A673 (cell line): Measurements from ENCODE around the gene SLC25A6.
"Not testable (repeated sequence)": the region's sequence is repeated elsewhere in the genome, so short reads cannot be mapped to it uniquely, and the experiment has no call there.

ENCODE experiments used
- EZH2 ChIP-seq: fragments of 200-600 bp; sonication (generic); IDR thresholded peaks from 2 replicates; pipeline ENCODE4 v1.6.1; 2017; ENCODE audit warnings: borderline replicate concordance, low read depth, mild to moderate bottlenecking, mixed read lengths, antibody characterized with exemption, low read length; ENCODE audit not compliant: poor library complexity, severe bottlenecking
- TF ChIP-seq, protein P1 (sequence below): fragments of 300-800, 200-600 bp; sonication (generic); conservative IDR thresholded peaks from 2 replicates; pipeline ENCODE4 v1.5.1; 2017; ENCODE audit warnings: low read depth, mild to moderate bottlenecking, antibody characterized with exemption, low read length, moderate library complexity, mixed read lengths

DNA sequence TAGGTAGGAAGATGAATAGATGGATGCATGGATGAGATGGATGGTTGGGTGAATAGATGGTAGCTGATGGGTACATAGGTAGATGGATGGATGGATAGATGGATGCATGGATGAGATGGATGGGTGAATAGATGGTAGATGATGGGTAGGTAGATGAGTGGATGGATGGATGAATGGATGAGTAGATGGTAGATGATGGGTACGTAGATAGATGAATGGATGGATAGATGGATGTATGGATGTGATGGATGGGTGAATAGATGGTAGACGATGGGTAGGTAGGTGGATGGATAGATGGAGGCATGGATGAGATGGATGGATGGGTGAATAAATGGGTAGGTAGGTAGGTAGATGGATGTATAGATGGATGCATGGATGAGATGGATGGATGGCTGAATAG, 13.9 kb upstream of the SLC25A6 start:
- TF ChIP-seq, protein P1, sequence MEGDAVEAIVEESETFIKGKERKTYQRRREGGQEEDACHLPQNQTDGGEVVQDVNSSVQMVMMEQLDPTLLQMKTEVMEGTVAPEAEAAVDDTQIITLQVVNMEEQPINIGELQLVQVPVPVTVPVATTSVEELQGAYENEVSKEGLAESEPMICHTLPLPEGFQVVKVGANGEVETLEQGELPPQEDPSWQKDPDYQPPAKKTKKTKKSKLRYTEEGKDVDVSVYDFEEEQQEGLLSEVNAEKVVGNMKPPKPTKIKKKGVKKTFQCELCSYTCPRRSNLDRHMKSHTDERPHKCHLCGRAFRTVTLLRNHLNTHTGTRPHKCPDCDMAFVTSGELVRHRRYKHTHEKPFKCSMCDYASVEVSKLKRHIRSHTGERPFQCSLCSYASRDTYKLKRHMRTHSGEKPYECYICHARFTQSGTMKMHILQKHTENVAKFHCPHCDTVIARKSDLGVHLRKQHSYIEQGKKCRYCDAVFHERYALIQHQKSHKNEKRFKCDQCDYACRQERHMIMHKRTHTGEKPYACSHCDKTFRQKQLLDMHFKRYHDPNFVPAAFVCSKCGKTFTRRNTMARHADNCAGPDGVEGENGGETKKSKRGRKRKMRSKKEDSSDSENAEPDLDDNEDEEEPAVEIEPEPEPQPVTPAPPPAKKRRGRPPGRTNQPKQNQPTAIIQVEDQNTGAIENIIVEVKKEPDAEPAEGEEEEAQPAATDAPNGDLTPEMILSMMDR: not testable (repeated sequence)
- not testable (repeated sequence) for TF ChIP-seq EZH2
